NCI-H1417 treated with DMSO at 0.1 percent for 48 hours (cell line): ENCODE measurements around the gene SLC29A2.

Source experiments
- DNase-seq: peaks from one replicate; lab custom pipeline; 2025; lab: John Stamatoyannopoulos, UW

The SLC29A2 gene

GRCh38 chr11:66349084-66349386 is 22.5 kb downstream of the SLC29A2 start:
- no peak for DNase-seq

- peak; percentile 75 for DNase-seq
Measured at GRCh38 chr11:66347425-66348276, 23.9 kb downstream of the SLC29A2 start, which contains the start of gene B4GAT1. Gene B4GAT1, minus strand, starts transcription at chr11:66347629. Its CDS starts 84 bp downstream, at chr11:66347545.

GRCh38 chr11:66346476-66347424 is 24.8 kb downstream of the SLC29A2 start:
- DNase-seq = no peak

GRCh38 chr11:66345316-66345649 is 26.3 kb downstream of the SLC29A2 start:
- no peak for DNase-seq

GRCh38 chr11:66344550-66345315 is 26.8 kb downstream of the SLC29A2 start, which contains the start of gene BRMS1:
Gene BRMS1, minus strand, starts transcription at chr11:66345104. Its CDS starts 2,870 bp downstream, at chr11:66342234.
- peak; percentile 82 for DNase-seq

GRCh38 chr11:66343176-66343575 is 28.4 kb downstream of the SLC29A2 start:
- no peak for DNase-seq

- DNase-seq = no peak
Measured at GRCh38 chr11:66341502-66342126, 29.9 kb downstream of the SLC29A2 start.

- DNase-seq = no peak
Measured at GRCh38 chr11:66340596-66341501, 30.7 kb downstream of the SLC29A2 start.

- no peak for DNase-seq
Measured at GRCh38 chr11:66339686-66340483, 31.7 kb downstream of the SLC29A2 start.

GRCh38 chr11:66339162-66339675 is 32.3 kb downstream of the SLC29A2 start:
- DNase-seq = no peak

GRCh38 chr11:66338276-66339161 is 33.0 kb downstream of the SLC29A2 start:
- DNase-seq = no peak

GRCh38 chr11:66337103-66337899 is 34.3 kb downstream of the SLC29A2 start:
- no peak for DNase-seq

- no peak for DNase-seq
Measured at GRCh38 chr11:66336234-66337102, 35.1 kb downstream of the SLC29A2 start, which contains the start of gene RIN1. Gene RIN1, minus strand, starts transcription at chr11:66336434. Its CDS starts 32 bp downstream, at chr11:66336402.

- DNase-seq = no peak
Measured at GRCh38 chr11:66335531-66336233, 35.9 kb downstream of the SLC29A2 start.

GRCh38 chr11:66334605-66335442 is 36.7 kb downstream of the SLC29A2 start:
- no peak for DNase-seq
